ENCODE measurements around the gene JAM3. TPM values are rescaled to one million over a fixed set of nuclear protein-coding genes. Genes with fewer than 3 reads are reported as not detected.

Gene JAM3
- 1.0 TPM for polyA plus RNA-seq (2012; ENCODE audit: missing spikeins)

GRCh38 chr11:134068829-134069425 is at the start of gene JAM3:
TSS of gene JAM3 (plus strand) at chr11:134069072. CDS start at chr11:134069084, 12 bp downstream.
- DNase-seq (ENCODE audit: insufficient read length) (peak; percentile 82), FAIRE-seq (peak; percentile 77)
- TF ChIP-seq POLR2AphosphoS5 (IDR thresholded peaks at IDR 0.05; ENCODE audit: low read depth, low read length): no peak
- no peak for TF ChIP-seq TAF1 (IDR thresholded peaks at IDR 0.05; ENCODE audit: borderline replicate concordance, low read depth, low read length)
- no peak for TF ChIP-seq POLR2A (IDR thresholded peaks at IDR 0.05; ENCODE audit: low read depth, low read length)

- TF ChIP-seq POLR2AphosphoS5 (IDR thresholded peaks at IDR 0.05; ENCODE audit: low read depth, low read length): no peak
- TF ChIP-seq POLR2A (IDR thresholded peaks at IDR 0.05; ENCODE audit: low read depth, low read length): no peak
- no peak for TF ChIP-seq TAF1 (IDR thresholded peaks at IDR 0.05; ENCODE audit: borderline replicate concordance, low read depth, low read length)
- DNase-seq (ENCODE audit: insufficient read length) (no peak), FAIRE-seq (no peak)
Measured at GRCh38 chr11:134019500-134019899, 49.4 kb upstream of the JAM3 start.

GRCh38 chr11:134020598-134020997 is 48.3 kb upstream of the JAM3 start:
- DNase-seq (ENCODE audit: insufficient read length) (no peak), FAIRE-seq (no peak)
- TF ChIP-seq POLR2A (IDR thresholded peaks at IDR 0.05; ENCODE audit: low read depth, low read length) (no peak), TAF1 (IDR thresholded peaks at IDR 0.05; ENCODE audit: borderline replicate concordance, low read depth, low read length) (no peak), POLR2AphosphoS5 (IDR thresholded peaks at IDR 0.05; ENCODE audit: low read depth, low read length) (no peak)

- no peak for DNase-seq (ENCODE audit: insufficient read length)
- no peak for FAIRE-seq
- TF ChIP-seq POLR2AphosphoS5 (IDR thresholded peaks at IDR 0.05; ENCODE audit: low read depth, low read length): no peak
- no peak for TF ChIP-seq POLR2A (IDR thresholded peaks at IDR 0.05; ENCODE audit: low read depth, low read length)
- TF ChIP-seq TAF1 (IDR thresholded peaks at IDR 0.05; ENCODE audit: borderline replicate concordance, low read depth, low read length): no peak
Measured at GRCh38 chr11:134021326-134021725, 47.5 kb upstream of the JAM3 start.

GRCh38 chr11:134022748-134023147 is 46.1 kb upstream of the JAM3 start:
- no peak for TF ChIP-seq TAF1 (IDR thresholded peaks at IDR 0.05; ENCODE audit: borderline replicate concordance, low read depth, low read length)
- no peak for TF ChIP-seq POLR2A (IDR thresholded peaks at IDR 0.05; ENCODE audit: low read depth, low read length)
- TF ChIP-seq POLR2AphosphoS5 (IDR thresholded peaks at IDR 0.05; ENCODE audit: low read depth, low read length): no peak
- FAIRE-seq (no peak), DNase-seq (ENCODE audit: insufficient read length) (no peak)

- no peak for TF ChIP-seq TAF1 (IDR thresholded peaks at IDR 0.05; ENCODE audit: borderline replicate concordance, low read depth, low read length)
- DNase-seq (ENCODE audit: insufficient read length) (no peak), FAIRE-seq (no peak)
Measured at GRCh38 chr11:134024420-134025081, 44.3 kb upstream of the JAM3 start.

- FAIRE-seq: no peak
- no peak for DNase-seq (ENCODE audit: insufficient read length)
- no peak for TF ChIP-seq POLR2AphosphoS5 (IDR thresholded peaks at IDR 0.05; ENCODE audit: low read depth, low read length)
- TF ChIP-seq TAF1 (IDR thresholded peaks at IDR 0.05; ENCODE audit: borderline replicate concordance, low read depth, low read length): no peak
- no peak for TF ChIP-seq POLR2A (IDR thresholded peaks at IDR 0.05; ENCODE audit: low read depth, low read length)
Measured at GRCh38 chr11:134025082-134025429, 43.8 kb upstream of the JAM3 start.

- TF ChIP-seq POLR2AphosphoS5 (IDR thresholded peaks at IDR 0.05; ENCODE audit: low read depth, low read length) (no peak), TAF1 (IDR thresholded peaks at IDR 0.05; ENCODE audit: borderline replicate concordance, low read depth, low read length) (no peak), POLR2A (IDR thresholded peaks at IDR 0.05; ENCODE audit: low read depth, low read length) (no peak)
- DNase-seq (ENCODE audit: insufficient read length) (no peak), FAIRE-seq (no peak)
Measured at GRCh38 chr11:134026655-134027343, 42.1 kb upstream of the JAM3 start.

- no peak for TF ChIP-seq POLR2AphosphoS5 (IDR thresholded peaks at IDR 0.05; ENCODE audit: low read depth, low read length)
- no peak for TF ChIP-seq TAF1 (IDR thresholded peaks at IDR 0.05; ENCODE audit: borderline replicate concordance, low read depth, low read length)
- no peak for TF ChIP-seq POLR2A (IDR thresholded peaks at IDR 0.05; ENCODE audit: low read depth, low read length)
- DNase-seq (ENCODE audit: insufficient read length): no peak
- FAIRE-seq: no peak
Measured at GRCh38 chr11:134027671-134028070, 41.2 kb upstream of the JAM3 start.

- no peak for FAIRE-seq
- TF ChIP-seq TAF1 (IDR thresholded peaks at IDR 0.05; ENCODE audit: borderline replicate concordance, low read depth, low read length) (no peak), POLR2AphosphoS5 (IDR thresholded peaks at IDR 0.05; ENCODE audit: low read depth, low read length) (no peak), POLR2A (IDR thresholded peaks at IDR 0.05; ENCODE audit: low read depth, low read length) (no peak)
- DNase-seq (ENCODE audit: insufficient read length): no peak
Measured at GRCh38 chr11:134028368-134028920, 40.4 kb upstream of the JAM3 start.

GRCh38 chr11:134030853-134031252 is 38.0 kb upstream of the JAM3 start:
- no peak for TF ChIP-seq TAF1 (IDR thresholded peaks at IDR 0.05; ENCODE audit: borderline replicate concordance, low read depth, low read length)
- TF ChIP-seq POLR2AphosphoS5 (IDR thresholded peaks at IDR 0.05; ENCODE audit: low read depth, low read length): no peak
- no peak for TF ChIP-seq POLR2A (IDR thresholded peaks at IDR 0.05; ENCODE audit: low read depth, low read length)
- FAIRE-seq: no peak
- no peak for DNase-seq (ENCODE audit: insufficient read length)
